Mucosa of rectum (tissue), 2 donors: ENCODE results near the gene ENTPD8.
"Not testable (repeated sequence)": the region's sequence is repeated elsewhere in the genome, so short reads cannot be mapped to it uniquely, and the experiment has no call there.

Experiments
- H3K27ac ChIP-seq, 2 donors: one replicate each; pipeline ENCODE4 v1.7.0; 2013; ENCODE audit warnings: inconsistent platforms in 2 of 2, low read depth in 2 of 2, low read length in 2 of 2
- H3K27me3 ChIP-seq, 2 donors: one replicate each; pipeline ENCODE4 v1.7.0; 2013; ENCODE audit warnings: low read length in 2 of 2; ENCODE audit not compliant: control insufficient read depth in 2 of 2, insufficient read depth in 2 of 2
- H3K36me3 ChIP-seq, 2 donors: one replicate each; pipeline ENCODE4 v1.7.0; 2013; ENCODE audit warnings: low read length in 2 of 2; ENCODE audit not compliant: control insufficient read depth in 2 of 2, insufficient read depth in 2 of 2
- H3K4me1 ChIP-seq, 2 donors: one replicate each; pipeline ENCODE4 v1.7.0; 2013; ENCODE audit warnings: low read length in 2 of 2, mild to moderate bottlenecking in 1 of 2; ENCODE audit not compliant: control insufficient read depth in 2 of 2, insufficient read depth in 2 of 2
- H3K4me3 ChIP-seq, 2 donors: one replicate each; pipeline ENCODE4 v1.7.0; 2013; ENCODE audit warnings: low read length in 2 of 2
- H3K9ac ChIP-seq, 2 donors: one replicate each; pipeline ENCODE4 v1.7.0; 2013; ENCODE audit warnings: low read length in 2 of 2, low read depth in 1 of 2, mild to moderate bottlenecking in 1 of 2
- H3K9me3 ChIP-seq, 2 donors: one replicate each; pipeline ENCODE4 v1.7.0; 2013; ENCODE audit warnings: low read length in 2 of 2; ENCODE audit not compliant: control insufficient read depth in 2 of 2
- donor health status: healthy.
- donor health status: Normal muscosa, but diverticular disease.

ENTPD8 gene

GRCh38 chr9:137475666-137476065 lies 34.5 kb upstream of the ENTPD8 start:
- Histone ChIP-seq H3K9ac (no peak overlapping the region), H3K27me3 (no peaks in the 10 kb centered on the region), H3K27ac (no peak overlapping the region), H3K4me3 (no peak overlapping the region), H3K9me3 (no peaks in the 10 kb centered on the region), H3K36me3 (no peaks in the 10 kb centered on the region), H3K4me1 (no peaks in the 10 kb centered on the region)

GRCh38 chr9:137474271-137474670 lies 33.1 kb upstream of the ENTPD8 start:
- Histone ChIP-seq H3K4me1 (no peaks in the 10 kb centered on the region), H3K9me3 (no peaks in the 10 kb centered on the region), H3K27me3 (no peaks in the 10 kb centered on the region), H3K9ac (no peak overlapping the region), H3K4me3 (no peak overlapping the region), H3K36me3 (no peaks in the 10 kb centered on the region), H3K27ac (no peak overlapping the region)

GRCh38 chr9:137470785-137471184 lies 29.6 kb upstream of the ENTPD8 start:
- Histone ChIP-seq H3K4me1 (no peaks in the 10 kb centered on the region), H3K4me3 (no peak overlapping the region), H3K9me3 (no peaks in the 10 kb centered on the region), H3K27me3 (no peaks in the 10 kb centered on the region), H3K27ac (no peak overlapping the region), H3K9ac (no peak overlapping the region), H3K36me3 (no peaks in the 10 kb centered on the region)

GRCh38 chr9:137467896-137468295 lies 26.7 kb upstream of the ENTPD8 start:
- Histone ChIP-seq H3K9me3 (no peaks in the 10 kb centered on the region), H3K4me3 (no peak overlapping the region), H3K27me3 (no peaks in the 10 kb centered on the region), H3K9ac (no peak overlapping the region), H3K4me1 (no peaks in the 10 kb centered on the region), H3K27ac (no peak overlapping the region), H3K36me3 (no peaks in the 10 kb centered on the region)

- H3K4me1 ChIP-seq = no peaks in the 10 kb centered on the region
- H3K4me3 ChIP-seq = no peak overlapping the region
- no peaks in the 10 kb centered on the region for H3K27me3 ChIP-seq
- H3K36me3 ChIP-seq = no peaks in the 10 kb centered on the region
- H3K27ac ChIP-seq = no peak overlapping the region
- H3K9ac ChIP-seq = no peak overlapping the region
- no peaks in the 10 kb centered on the region for H3K9me3 ChIP-seq
These were observed 26.0 kb upstream of the ENTPD8 start for GRCh38 chr9:137467161-137467581.

GRCh38 chr9:137466389-137467085 lies 25.4 kb upstream of the ENTPD8 start:
- H3K36me3 ChIP-seq, H3K9ac ChIP-seq, H3K9me3 ChIP-seq, H3K4me1 ChIP-seq, H3K27ac ChIP-seq, H3K27me3 ChIP-seq, H3K4me3 ChIP-seq: not testable (repeated sequence)

GRCh38 chr9:137465720-137466388 lies 24.7 kb upstream of the ENTPD8 start:
- no peaks in the 10 kb centered on the region for H3K36me3 ChIP-seq
- no peaks in the 10 kb centered on the region for H3K4me1 ChIP-seq
- no peak overlapping the region for H3K27ac ChIP-seq
- no peak overlapping the region for H3K9ac ChIP-seq
- no peak overlapping the region for H3K4me3 ChIP-seq
- H3K27me3 ChIP-seq = no peaks in the 10 kb centered on the region
- H3K9me3 ChIP-seq = no peaks in the 10 kb centered on the region

- H3K9ac ChIP-seq = no peak overlapping the region
- H3K9me3 ChIP-seq = no peaks in the 10 kb centered on the region
- no peaks in the 10 kb centered on the region for H3K27me3 ChIP-seq
- H3K4me3 ChIP-seq = no peak overlapping the region
- no peak overlapping the region for H3K27ac ChIP-seq
- H3K36me3 ChIP-seq = no peaks in the 10 kb centered on the region
- H3K4me1 ChIP-seq = no peaks in the 10 kb centered on the region
These were observed 24.0 kb upstream of the ENTPD8 start for GRCh38 chr9:137465000-137465719.

- Histone ChIP-seq H3K4me3 (no peak overlapping the region), H3K36me3 (no peaks in the 10 kb centered on the region), H3K27me3 (no peaks in the 10 kb centered on the region), H3K27ac (no peak overlapping the region), H3K4me1 (peaks cover 4% of the 10 kb centered on the region in 2 donors), H3K9me3 (no peaks in the 10 kb centered on the region), H3K9ac (no peak overlapping the region)
These were observed 23.3 kb upstream of the ENTPD8 start for GRCh38 chr9:137464291-137464999.

- Histone ChIP-seq H3K27me3 (no peaks in the 10 kb centered on the region), H3K4me3 (no peak overlapping the region), H3K36me3 (no peaks in the 10 kb centered on the region), H3K4me1 (peaks cover 5 to 6% of the 10 kb centered on the region in 2 donors), H3K9me3 (no peaks in the 10 kb centered on the region), H3K27ac (no peak overlapping the region), H3K9ac (no peak overlapping the region)
These were observed 22.8 kb upstream of the ENTPD8 start for GRCh38 chr9:137463931-137464290.
